IMR-90 (cell line): ENCODE measurements around the gene CFAP20. TPM values are rescaled to one million over a fixed set of nuclear protein-coding genes. Genes with fewer than 3 reads are reported as not detected.

Experiments
- ATAC-seq: fragments of 200-7000 bp; cut with Tn5 transposase; 2 replicates; pipeline ENCODE4 v1.9.1; 2020; ENCODE audit warnings: low read depth, mild to moderate bottlenecking, moderate library complexity
- BruUV-seq: library from RNA; stranded (reverse); fragments of 400-500 nt; replicated peaks from 2 replicates; lab custom pipeline; 2021; lab: Mats Ljungman, UMichigan
- CTCF ChIA-PET: fragments of 300-600 bp; formaldehyde crosslinking; extraction: SDS; loops from one replicate; lab custom pipeline; 2021; ENCODE audit warnings: antibody characterized with exemption; lab: Yijun Ruan, JAX
- POLR2A ChIA-PET: fragments of 300-600 bp; sonication (Branson Sonifier 250); formaldehyde crosslinking; loops from one replicate; lab custom pipeline; 2022; ENCODE audit warnings: antibody characterized with exemption; ENCODE audit not compliant: unreplicated experiment; lab: Charles Lee
- DNase-seq: peaks from one replicate; pipeline ENCODE4 v3.0.0; 2013
- H2AFZ ChIP-seq: replicated peaks from 2 replicates; pipeline ENCODE3; 2013; ENCODE audit warnings: low read length, mild to moderate bottlenecking; ENCODE audit not compliant: poor library complexity
- H2AK5ac ChIP-seq: 2 replicates; pipeline ENCODE4 v1.6.1; 2013; ENCODE audit warnings: low read depth, low read length, inconsistent platforms
- H2AK9ac ChIP-seq: replicated peaks from 2 replicates; pipeline ENCODE3; 2013; ENCODE audit warnings: mild to moderate bottlenecking, low read depth, low read length, moderate library complexity; ENCODE audit not compliant: poor library complexity
- H2BK120ac ChIP-seq: 2 replicates; pipeline ENCODE4 v1.6.1; 2013; ENCODE audit warnings: low read depth, low read length, inconsistent platforms
- H2BK15ac ChIP-seq: 3 replicates; pipeline ENCODE4 v1.6.1; 2013; ENCODE audit warnings: low read depth, low read length, inconsistent platforms
- H2BK20ac ChIP-seq: 2 replicates; pipeline ENCODE4 v1.6.1; 2013; ENCODE audit warnings: low read depth, mild to moderate bottlenecking, inconsistent platforms, low read length, moderate library complexity
- H2BK5ac ChIP-seq: 2 replicates; pipeline ENCODE4 v1.6.1; 2013; ENCODE audit warnings: mild to moderate bottlenecking, low read depth, low read length, inconsistent platforms; ENCODE audit not compliant: poor library complexity, severe bottlenecking
- H3K14ac ChIP-seq: replicated peaks from 2 replicates; pipeline ENCODE4 v1.6.1; 2013; ENCODE audit warnings: low read depth, low read length, inconsistent platforms
- H3K18ac ChIP-seq: 2 replicates; pipeline ENCODE4 v1.6.1; 2013; ENCODE audit warnings: low read depth, low read length, control low read depth
- H3K23ac ChIP-seq: 2 replicates; pipeline ENCODE4 v1.6.1; 2013; ENCODE audit warnings: low read depth, low read length, inconsistent platforms
- H3K27ac ChIP-seq: 2 replicates; pipeline ENCODE4 v1.5.1; 2013; ENCODE audit warnings: mild to moderate bottlenecking, control low read depth, low read length; ENCODE audit not compliant: insufficient read depth
- H3K27me3 ChIP-seq: 2 replicates; pipeline ENCODE4 v1.6.1; 2013; ENCODE audit warnings: low read length; ENCODE audit not compliant: control insufficient read depth, insufficient read depth
- H3K36me3 ChIP-seq: 2 replicates; pipeline ENCODE4 v1.6.1; 2013; ENCODE audit warnings: low read length, mixed read lengths; ENCODE audit not compliant: control insufficient read depth, insufficient read depth
- H3K4ac ChIP-seq: 2 replicates; pipeline ENCODE4 v1.6.1; 2013; ENCODE audit warnings: low read depth, low read length, inconsistent platforms
- H3K4me1 ChIP-seq: 2 replicates; pipeline ENCODE4 v1.6.1; 2013; ENCODE audit warnings: low read length, mixed read lengths; ENCODE audit not compliant: control insufficient read depth, insufficient read depth
- H3K4me2 ChIP-seq: 2 replicates; pipeline ENCODE4 v1.6.1; 2013; ENCODE audit warnings: low read depth, mild to moderate bottlenecking, control low read depth, low read length, moderate library complexity
- H3K4me3 ChIP-seq: 2 replicates; pipeline ENCODE4 v1.5.1; 2013; ENCODE audit warnings: low read depth, mild to moderate bottlenecking, control low read depth, low read length, moderate library complexity; ENCODE audit not compliant: insufficient read depth
- H3K56ac ChIP-seq: 2 replicates; pipeline ENCODE4 v1.6.1; 2013; ENCODE audit warnings: low read length, inconsistent platforms; ENCODE audit not compliant: insufficient read depth; ENCODE audit errors: extremely low read depth
- H3K79me1 ChIP-seq, 2 experiments: 2 replicates each; pipeline ENCODE4 v1.6.1; 2013; ENCODE audit warnings: low read length in 2 of 2, inconsistent platforms in 1 of 2, low read depth in 1 of 2
- H3K9ac ChIP-seq: 2 replicates; pipeline ENCODE4 v1.6.1; 2013; ENCODE audit warnings: low read depth, low read length, control low read depth
- H3K9me1 ChIP-seq: 2 replicates; pipeline ENCODE4 v1.6.1; 2013; ENCODE audit warnings: low read length, inconsistent platforms; ENCODE audit not compliant: insufficient read depth
- H3K9me3 ChIP-seq: 2 replicates; pipeline ENCODE4 v1.6.1; 2013; ENCODE audit warnings: low read length; ENCODE audit not compliant: control insufficient read depth, insufficient read depth
- H4K20me1 ChIP-seq: 2 replicates; pipeline ENCODE4 v1.6.1; 2013; ENCODE audit warnings: low read length, inconsistent platforms; ENCODE audit not compliant: insufficient read depth
- H4K5ac ChIP-seq: 2 replicates; pipeline ENCODE4 v1.6.1; 2013; ENCODE audit warnings: mild to moderate bottlenecking, low read depth, low read length, control low read depth
- H4K8ac ChIP-seq, 2 experiments: 2 replicates each; pipeline ENCODE4 v1.6.1; 2013; ENCODE audit warnings: low read depth in 2 of 2, low read length in 2 of 2, control low read depth in 1 of 2, inconsistent platforms in 1 of 2
- H4K91ac ChIP-seq: 2 replicates; pipeline ENCODE4 v1.6.1; 2013; ENCODE audit warnings: low read depth, low read length, inconsistent platforms; ENCODE audit not compliant: insufficient read depth
- CEBPB ChIP-seq: IDR thresholded peaks from 2 replicates; pipeline ENCODE4 v1.6.1; 2012; ENCODE audit warnings: low read depth, low read length, improper control_type of control experiment
- CHD1 ChIP-seq: IDR thresholded peaks from 2 replicates; pipeline ENCODE4 v1.6.1; 2012; ENCODE audit warnings: low read depth, low read length, improper control_type of control experiment
- CTCF ChIP-seq: conservative IDR thresholded peaks from 2 replicates; pipeline ENCODE4 v1.5.1; 2012; ENCODE audit warnings: mild to moderate bottlenecking, low read depth, low read length, improper control_type of control experiment
- ELK1 ChIP-seq: fragments of 150-350 bp; IDR thresholded peaks from 2 replicates; pipeline ENCODE4 v1.6.1; 2016; ENCODE audit warnings: low read depth, mild to moderate bottlenecking, low read length, moderate library complexity, borderline replicate concordance
- FOS ChIP-seq: fragments of 150-350 bp; IDR thresholded peaks from 2 replicates; pipeline ENCODE4 v1.6.1; 2016; ENCODE audit warnings: low read depth, low read length
- MAZ ChIP-seq: IDR thresholded peaks from 2 replicates; pipeline ENCODE4 v1.6.1; 2012; ENCODE audit warnings: low read depth, mild to moderate bottlenecking, low read length, improper control_type of control experiment, moderate library complexity, borderline replicate concordance
- MXI1 ChIP-seq: IDR thresholded peaks from 2 replicates; pipeline ENCODE4 v1.6.1; 2012; ENCODE audit warnings: low read depth, mild to moderate bottlenecking, low read length, moderate library complexity, borderline replicate concordance
- NFE2L2 ChIP-seq: fragments of 150-350 bp; IDR thresholded peaks from 2 replicates; pipeline ENCODE4 v1.6.1; 2016; ENCODE audit warnings: low read depth, mild to moderate bottlenecking, low read length
- POLR2A ChIP-seq: IDR thresholded peaks from 2 replicates; pipeline ENCODE4 v1.6.1; 2012; ENCODE audit warnings: mild to moderate bottlenecking, low read depth, low read length
- RAD21 ChIP-seq: IDR thresholded peaks from 2 replicates; pipeline ENCODE4 v1.6.1; 2012; ENCODE audit warnings: low read length, improper control_type of control experiment
- RFX5 ChIP-seq: IDR thresholded peaks from 2 replicates; pipeline ENCODE4 v1.8.0; 2012; ENCODE audit warnings: low read depth, mild to moderate bottlenecking, low read length, moderate library complexity
- SMC3 ChIP-seq: fragments of 150-350 bp; IDR thresholded peaks from 2 replicates; pipeline ENCODE4 v1.6.1; 2016; ENCODE audit warnings: low read depth, mild to moderate bottlenecking, antibody characterized with exemption, low read length, moderate library complexity
- WGBS, 2 experiments: methylation state at CpG; one replicate each; pipeline versions ENCODE4 v1.1.5 to v1.1.7; 2013; ENCODE audit warnings: missing lambda C conversion rate in 2 of 2; ENCODE audit not compliant: insufficient read length in 1 of 2; ENCODE audit errors: extremely low coverage in 2 of 2; 5-methylcytosine and 5-hydroxymethylcytosine counted together
- dilution Hi-C: fragments of 300-500 bp; cut with HindIII; formaldehyde crosslinking; loops from one replicate; pipeline ENCODE4 v1.14.3; 2018; ENCODE audit warnings: low sequenced_read_pairs; ENCODE audit not compliant: unreplicated experiment
- in situ Hi-C: fragments of 300-500 bp; cut with MboI; formaldehyde crosslinking; loops from 3 replicates; pipeline ENCODE4 v1.14.3; 2019; ENCODE audit warnings: low sequenced_read_pairs, inconsistent platforms, mixed read lengths
- intact Hi-C: fragments of 100-400 bp; cut with micrococcal nuclease; formaldehyde crosslinking; loops from 2 replicates; pipeline ENCODE4 v1.10.0; 2022
- polyA plus RNA-seq, 3 experiments: library from polyadenylated mRNA; depleted of rRNA; stranded (reverse); fragments of >200 nt; gene quantifications; 2 replicates each; pipeline ENCODE4 v1.2.3, GENCODE V29; 2012; ENCODE audit warnings: low replicate concordance in 1 of 3
- total RNA-seq: library from RNA; depleted of rRNA; stranded (reverse); fragments of >200 nt; gene quantifications from 2 replicates; pipeline ENCODE4 v1.2.3, GENCODE V29; 2012

Gene CFAP20
- total and polyA plus RNA-seq, 2 of the 4 experiments (the other 2 are of a cell fraction): 39.1 to 54.0 TPM

- Histone ChIP-seq H3K9me3 (no peaks in the 10 kb centered on the region), H3K23ac (no peak overlapping the region), H4K91ac (no peak overlapping the region), H3K79me1 (no peaks in the 10 kb centered on the region), H3K4me1 (no peaks in the 10 kb centered on the region), H3K4me2 (no peak overlapping the region), H2BK15ac (no peak overlapping the region), H3K4me3 (no peak overlapping the region), H2AK5ac (no peak overlapping the region), H3K36me3 (no peaks in the 10 kb centered on the region), H3K27ac (no peak overlapping the region), H3K14ac (no peak overlapping the region), H4K8ac (no peak overlapping the region), H3K9me1 (no peaks in the 10 kb centered on the region), H3K4ac (no peak overlapping the region), H3K18ac (no peak overlapping the region), H3K27me3 (peaks cover 12% of the 10 kb centered on the region), H2AFZ (no peak overlapping the region), H2BK120ac (no peak overlapping the region), H2BK5ac (no peak overlapping the region), H4K5ac (no peak overlapping the region), H3K9ac (no peak overlapping the region), H4K20me1 (no peaks in the 10 kb centered on the region), H2AK9ac (no peak overlapping the region), H2BK20ac (no peak overlapping the region), H3K56ac (no peak overlapping the region)
- no CpG with 5 or more reads among the region's 5 CpGs for WGBS, 2 experiments
- CTCF ChIA-PET: interaction anchor here (0.5 kb wide), 1 partner anchor 11 kb away, joined by 8 read pairs; no protein-coding TSS in a partner anchor
- dilution Hi-C loops: no loop called here
- POLR2A ChIA-PET: no interaction called here
- DNase-seq (no peak), ATAC-seq (no peak)
- no TSS peak for BruUV-seq
- in situ Hi-C loops: no loop called here
- TF ChIP-seq RFX5: no peak
- TF ChIP-seq ELK1: no peak
- TF ChIP-seq MAZ: no peak
- no peak for TF ChIP-seq MXI1
- TF ChIP-seq CTCF: no peak
- no peak for TF ChIP-seq RAD21
- no peak for TF ChIP-seq NFE2L2
- TF ChIP-seq CHD1: no peak
- no peak for TF ChIP-seq SMC3
- TF ChIP-seq POLR2A: no peak
- no peak for TF ChIP-seq FOS
- TF ChIP-seq CEBPB: no peak
- intact Hi-C loops: no loop called here
Observed at GRCh38 chr16:58094026-58094425, 35.2 kb downstream of the CFAP20 start.
